ENCODE data around the gene CSTF3. TPM values are rescaled to one million over a fixed set of nuclear protein-coding genes. Genes with fewer than 3 reads are reported as not detected.

CSTF3 gene
- total and polyA plus RNA-seq, 9 of the 15 experiments (the other 6 are each of a cell fraction or from before 2014, with no cell fraction given), result 37.0 to 111 (median 61.0) TPM

GRCh38 chr11:33110083-33110482, 51.2 kb downstream of the CSTF3 start:
- peaks cover 11% of the 10 kb centered on the region; the same call in 2 of the 3 replicates for H3K36me3 ChIP-seq (ENCODE audit: control insufficient read depth, insufficient read depth, low read length)
- no peak for FAIRE-seq
- H3K4me1 ChIP-seq (replicated peaks in 1 of 2; ENCODE audit: control insufficient read depth in 2 of 2, insufficient read depth in 2 of 2, low read length in 2 of 2), result no peaks in the 10 kb centered on the region
- intact Hi-C loops (cut with micrococcal nuclease) (no loop called here), in situ Hi-C loops (cut with MboI) (no loop called here)
- no peak overlapping the region for H3K9ac ChIP-seq (ENCODE audit: insufficient read depth in 1 of 2, low read depth in 2 of 2, low read length in 2 of 2)
- H3K79me2 ChIP-seq (ENCODE audit: control insufficient read depth, insufficient read depth, low read length), result no peaks in the 10 kb centered on the region
- no TSS peak for BruUV-seq (replicated peaks)
- H3K9me3 ChIP-seq (replicated peaks; ENCODE audit: control insufficient read depth, insufficient read depth, low read depth, low read length), result no peaks in the 10 kb centered on the region
- POLR2A ChIA-PET, result interaction anchor here (0.6 to 1.1 kb wide), 2 partner anchors 114 to 328 kb away, joined by 3 to 4 read pairs; no protein-coding TSS in a partner anchor
- no peaks in the 10 kb centered on the region for H3K9me1 ChIP-seq (ENCODE audit: control insufficient read depth, insufficient read depth, low read length)
- H2AFZ ChIP-seq (ENCODE audit: low read depth, low read length), result no peak overlapping the region
- no peak for DNase-seq (ENCODE audit: extremely low read depth in 1 of 4, low spot score in 3 of 4)
- H3K4me3 ChIP-seq, result no peak overlapping the region
- TF ChIP-seq NFXL1 (CRISPR knock-in tag; IDR thresholded peaks at IDR 0.05), result no peak
- no peak for TF ChIP-seq ARID3B (CRISPR knock-in tag; IDR thresholded peaks at IDR 0.05; ENCODE audit: borderline replicate concordance)
- ATAC-seq, result no peak
- no peaks in the 10 kb centered on the region for H3K27me3 ChIP-seq (ENCODE audit: control insufficient read depth in 2 of 2, insufficient read depth in 2 of 2, low read length in 2 of 2)
- H3K27ac ChIP-seq (ENCODE audit: extremely low read depth, low read depth, low read length), result no peak overlapping the region
- CTCF ChIA-PET (ENCODE audit: low intra/inter-chr PET ratio), result no interaction called here
- H3K4me2 ChIP-seq (ENCODE audit: insufficient read depth, low read length), result no peak overlapping the region
- 60% methylated on average over 1 of the region's 1 CpG for WGBS (ENCODE audit: insufficient coverage, low coverage, missing lambda C conversion rate)
- no peaks in the 10 kb centered on the region for H4K20me1 ChIP-seq (replicated peaks; ENCODE audit: control insufficient read depth, insufficient read depth, low read length)

- Histone ChIP-seq H4K20me1 (replicated peaks; ENCODE audit: control insufficient read depth, insufficient read depth, low read length) (no peaks in the 10 kb centered on the region), H2AFZ (ENCODE audit: low read depth, low read length) (no peak overlapping the region), H3K27me3 (ENCODE audit: control insufficient read depth in 2 of 2, insufficient read depth in 2 of 2, low read length in 2 of 2) (no peaks in the 10 kb centered on the region), H3K4me2 (ENCODE audit: insufficient read depth, low read length) (no peak overlapping the region), H3K9me1 (ENCODE audit: control insufficient read depth, insufficient read depth, low read length) (no peaks in the 10 kb centered on the region), H3K36me3 (ENCODE audit: control insufficient read depth, insufficient read depth, low read length) (peaks cover 17% of the 10 kb centered on the region; the same call in 2 of the 3 replicates), H3K4me3 (no peak overlapping the region), H3K79me2 (ENCODE audit: control insufficient read depth, insufficient read depth, low read length) (no peaks in the 10 kb centered on the region), H3K9me3 (replicated peaks; ENCODE audit: control insufficient read depth, insufficient read depth, low read depth, low read length) (no peaks in the 10 kb centered on the region), H3K27ac (ENCODE audit: extremely low read depth, low read depth, low read length) (no peak overlapping the region), H3K4me1 (replicated peaks in 1 of 2; ENCODE audit: control insufficient read depth in 2 of 2, insufficient read depth in 2 of 2, low read length in 2 of 2) (no peaks in the 10 kb centered on the region), H3K9ac (ENCODE audit: insufficient read depth in 1 of 2, low read depth in 2 of 2, low read length in 2 of 2) (no peak overlapping the region)
- intact Hi-C loops (cut with micrococcal nuclease), result no loop called here
- ATAC-seq (no peak), DNase-seq (ENCODE audit: extremely low read depth in 1 of 4, low spot score in 3 of 4) (no peak), FAIRE-seq (no peak)
- TF ChIP-seq RB1 (IDR thresholded peaks at IDR 0.05; ENCODE audit: low read depth), result no peak
- no peak for TF ChIP-seq NR1H2 (CRISPR knock-in tag; IDR thresholded peaks at IDR 0.05)
- TF ChIP-seq NCOR1 (IDR thresholded peaks at IDR 0.05), result no peak
- TF ChIP-seq LCOR (CRISPR knock-in tag; IDR thresholded peaks at IDR 0.05), result no peak
- TF ChIP-seq ZNF707 (CRISPR knock-in tag; conservative IDR thresholded peaks at IDR 0.05), result no peak
- TF ChIP-seq HMG20A (CRISPR knock-in tag; conservative IDR thresholded peaks at IDR 0.05), result no peak
- ChIA-PET POLR2A (no interaction called here), CTCF (ENCODE audit: low intra/inter-chr PET ratio) (no interaction called here)
- in situ Hi-C loops (cut with MboI), result no loop called here
- no TSS peak for BruUV-seq (replicated peaks)
Measured at GRCh38 chr11:33109294-33109895, 51.9 kb downstream of the CSTF3 start.
